Measurements from ENCODE around the gene NFIL3.

DNA sequence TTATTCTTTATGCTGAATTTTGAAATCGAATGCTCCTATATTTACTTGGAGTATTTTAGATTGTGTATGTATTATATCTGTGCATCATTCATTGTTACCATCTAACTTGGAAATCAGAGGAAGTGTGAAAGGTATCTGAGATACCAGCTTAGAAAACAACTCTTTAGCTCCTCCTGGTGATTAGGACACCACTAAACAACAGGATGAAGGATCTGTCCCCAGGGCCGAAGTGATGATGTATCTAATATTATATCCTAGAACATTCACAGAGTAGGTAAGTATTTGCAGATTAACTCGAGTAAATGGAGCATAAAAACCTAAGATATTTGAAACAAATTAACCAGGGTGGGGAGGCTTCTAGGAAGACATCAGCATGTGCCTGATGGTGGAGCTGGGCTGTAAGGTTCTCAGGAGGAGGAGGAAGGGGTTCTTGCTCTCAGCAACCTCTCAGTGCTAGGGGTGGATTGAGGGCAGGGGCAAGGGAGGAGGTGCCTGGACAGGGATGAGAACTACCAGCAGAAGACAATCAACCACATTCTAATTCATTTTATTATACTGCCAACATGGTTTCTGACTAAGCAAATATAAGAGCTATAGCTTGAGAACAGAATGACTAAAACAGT is 2.6 kb upstream of the NFIL3 start:
- TF ChIP-seq, protein P1, sequence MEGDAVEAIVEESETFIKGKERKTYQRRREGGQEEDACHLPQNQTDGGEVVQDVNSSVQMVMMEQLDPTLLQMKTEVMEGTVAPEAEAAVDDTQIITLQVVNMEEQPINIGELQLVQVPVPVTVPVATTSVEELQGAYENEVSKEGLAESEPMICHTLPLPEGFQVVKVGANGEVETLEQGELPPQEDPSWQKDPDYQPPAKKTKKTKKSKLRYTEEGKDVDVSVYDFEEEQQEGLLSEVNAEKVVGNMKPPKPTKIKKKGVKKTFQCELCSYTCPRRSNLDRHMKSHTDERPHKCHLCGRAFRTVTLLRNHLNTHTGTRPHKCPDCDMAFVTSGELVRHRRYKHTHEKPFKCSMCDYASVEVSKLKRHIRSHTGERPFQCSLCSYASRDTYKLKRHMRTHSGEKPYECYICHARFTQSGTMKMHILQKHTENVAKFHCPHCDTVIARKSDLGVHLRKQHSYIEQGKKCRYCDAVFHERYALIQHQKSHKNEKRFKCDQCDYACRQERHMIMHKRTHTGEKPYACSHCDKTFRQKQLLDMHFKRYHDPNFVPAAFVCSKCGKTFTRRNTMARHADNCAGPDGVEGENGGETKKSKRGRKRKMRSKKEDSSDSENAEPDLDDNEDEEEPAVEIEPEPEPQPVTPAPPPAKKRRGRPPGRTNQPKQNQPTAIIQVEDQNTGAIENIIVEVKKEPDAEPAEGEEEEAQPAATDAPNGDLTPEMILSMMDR (IDR thresholded peaks at IDR 0.05): peak; percentile 64
- TF ChIP-seq POLR2AphosphoS5 (IDR thresholded peaks at IDR 0.05; ENCODE audit: low read depth, low read length) (no peak), FOXM1 (IDR thresholded peaks at IDR 0.05; ENCODE audit: low read depth) (no peak), SMC3 (IDR thresholded peaks at IDR 0.05; ENCODE audit: low read depth, low read length) (peak; percentile 76), ELF1 (IDR thresholded peaks at IDR 0.05) (no peak), YY1 (IDR thresholded peaks at IDR 0.05; ENCODE audit: low read depth) (no peak), RFX5 (IDR thresholded peaks at IDR 0.05; ENCODE audit: low read length) (no peak)
- TF ChIP-seq, protein P2, sequence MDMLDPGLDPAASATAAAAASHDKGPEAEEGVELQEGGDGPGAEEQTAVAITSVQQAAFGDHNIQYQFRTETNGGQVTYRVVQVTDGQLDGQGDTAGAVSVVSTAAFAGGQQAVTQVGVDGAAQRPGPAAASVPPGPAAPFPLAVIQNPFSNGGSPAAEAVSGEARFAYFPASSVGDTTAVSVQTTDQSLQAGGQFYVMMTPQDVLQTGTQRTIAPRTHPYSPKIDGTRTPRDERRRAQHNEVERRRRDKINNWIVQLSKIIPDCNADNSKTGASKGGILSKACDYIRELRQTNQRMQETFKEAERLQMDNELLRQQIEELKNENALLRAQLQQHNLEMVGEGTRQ (IDR thresholded peaks at IDR 0.05; ENCODE audit: borderline replicate concordance, low read depth, low read length): no peak
- TF ChIP-seq, protein P3, sequence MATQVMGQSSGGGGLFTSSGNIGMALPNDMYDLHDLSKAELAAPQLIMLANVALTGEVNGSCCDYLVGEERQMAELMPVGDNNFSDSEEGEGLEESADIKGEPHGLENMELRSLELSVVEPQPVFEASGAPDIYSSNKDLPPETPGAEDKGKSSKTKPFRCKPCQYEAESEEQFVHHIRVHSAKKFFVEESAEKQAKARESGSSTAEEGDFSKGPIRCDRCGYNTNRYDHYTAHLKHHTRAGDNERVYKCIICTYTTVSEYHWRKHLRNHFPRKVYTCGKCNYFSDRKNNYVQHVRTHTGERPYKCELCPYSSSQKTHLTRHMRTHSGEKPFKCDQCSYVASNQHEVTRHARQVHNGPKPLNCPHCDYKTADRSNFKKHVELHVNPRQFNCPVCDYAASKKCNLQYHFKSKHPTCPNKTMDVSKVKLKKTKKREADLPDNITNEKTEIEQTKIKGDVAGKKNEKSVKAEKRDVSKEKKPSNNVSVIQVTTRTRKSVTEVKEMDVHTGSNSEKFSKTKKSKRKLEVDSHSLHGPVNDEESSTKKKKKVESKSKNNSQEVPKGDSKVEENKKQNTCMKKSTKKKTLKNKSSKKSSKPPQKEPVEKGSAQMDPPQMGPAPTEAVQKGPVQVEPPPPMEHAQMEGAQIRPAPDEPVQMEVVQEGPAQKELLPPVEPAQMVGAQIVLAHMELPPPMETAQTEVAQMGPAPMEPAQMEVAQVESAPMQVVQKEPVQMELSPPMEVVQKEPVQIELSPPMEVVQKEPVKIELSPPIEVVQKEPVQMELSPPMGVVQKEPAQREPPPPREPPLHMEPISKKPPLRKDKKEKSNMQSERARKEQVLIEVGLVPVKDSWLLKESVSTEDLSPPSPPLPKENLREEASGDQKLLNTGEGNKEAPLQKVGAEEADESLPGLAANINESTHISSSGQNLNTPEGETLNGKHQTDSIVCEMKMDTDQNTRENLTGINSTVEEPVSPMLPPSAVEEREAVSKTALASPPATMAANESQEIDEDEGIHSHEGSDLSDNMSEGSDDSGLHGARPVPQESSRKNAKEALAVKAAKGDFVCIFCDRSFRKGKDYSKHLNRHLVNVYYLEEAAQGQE (IDR thresholded peaks at IDR 0.05; ENCODE audit: low read depth, low read length): no peak
- TF ChIP-seq, protein P4, sequence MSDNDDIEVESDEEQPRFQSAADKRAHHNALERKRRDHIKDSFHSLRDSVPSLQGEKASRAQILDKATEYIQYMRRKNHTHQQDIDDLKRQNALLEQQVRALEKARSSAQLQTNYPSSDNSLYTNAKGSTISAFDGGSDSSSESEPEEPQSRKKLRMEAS (IDR thresholded peaks at IDR 0.05; ENCODE audit: low read depth): no peak

Data from SK-N-SH (cell line).